ENCODE data around the gene PLOD2.

PLOD2 gene

DNA sequence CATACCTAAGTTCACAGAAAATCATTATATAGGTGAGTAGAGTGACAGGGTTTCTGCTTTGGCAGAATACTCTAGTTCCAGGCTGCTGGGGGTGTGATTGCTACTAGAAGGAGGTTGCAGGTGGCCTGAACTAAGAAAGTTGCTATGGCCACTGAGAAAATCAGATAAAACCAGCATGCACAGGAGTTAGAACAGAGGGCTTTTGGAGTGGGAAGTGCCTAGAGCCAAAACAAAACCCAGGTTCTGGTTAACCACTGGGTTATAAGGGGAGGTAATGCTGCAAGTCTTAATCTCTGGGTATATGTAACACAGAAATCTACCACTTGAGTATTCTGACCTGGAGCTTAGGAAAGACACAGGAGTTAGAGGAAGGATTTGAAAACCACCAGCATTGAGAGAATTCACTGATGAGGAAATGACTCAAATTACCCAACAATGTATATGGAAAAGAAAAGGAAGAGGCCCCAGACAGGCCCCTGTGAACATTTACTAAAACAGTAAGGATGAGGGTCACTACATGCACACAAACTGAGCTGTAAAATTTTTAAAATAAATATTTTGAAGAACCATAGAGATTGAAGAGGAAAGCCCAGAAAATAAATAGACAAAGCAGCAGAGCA lies 60.0 kb downstream of the PLOD2 start:
- DNase-seq (ENCODE audit: low read depth in 3 of 3) = no peak

DNA sequence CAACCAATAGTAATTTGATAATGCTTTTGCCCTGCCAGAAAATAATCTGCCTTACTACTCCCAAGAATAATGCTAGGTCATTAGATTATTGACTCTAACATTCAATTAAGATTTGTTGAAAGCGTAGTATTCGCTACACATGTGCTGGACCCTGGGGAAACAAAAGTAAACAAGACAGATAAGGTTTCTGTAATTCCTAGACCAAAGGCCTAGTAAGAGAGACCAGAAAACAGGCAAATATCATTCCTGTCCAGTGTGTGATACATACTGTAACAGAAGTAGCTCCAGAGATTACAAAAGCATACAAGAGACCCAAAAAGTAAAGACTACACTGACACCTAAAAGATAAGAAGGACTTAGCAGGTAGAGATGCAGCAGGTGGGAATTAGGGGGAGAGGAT lies 60.8 kb downstream of the PLOD2 start:
- no peak for DNase-seq (ENCODE audit: low read depth in 3 of 3)

DNA sequence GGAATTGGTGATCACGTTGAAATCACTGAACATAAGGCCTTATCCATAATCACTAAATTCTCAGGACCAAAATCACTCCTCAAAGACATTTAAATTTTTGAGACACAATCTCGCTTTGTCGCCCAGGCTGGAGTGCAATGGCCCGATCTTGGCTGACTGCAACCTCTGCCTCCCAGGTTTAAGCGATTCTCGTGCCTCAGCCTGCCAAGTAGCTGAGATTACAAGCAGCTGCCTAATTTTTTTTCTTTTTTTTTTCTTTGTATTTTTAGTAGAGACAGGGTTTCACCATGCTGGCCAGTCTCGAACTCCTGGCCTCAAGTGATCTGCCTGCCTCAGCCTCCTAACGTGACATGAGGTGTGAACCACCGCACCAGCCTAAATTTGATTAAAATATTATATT lies 61.7 kb downstream of the PLOD2 start:
- no peak for DNase-seq (ENCODE audit: low read depth in 3 of 3)

DNA sequence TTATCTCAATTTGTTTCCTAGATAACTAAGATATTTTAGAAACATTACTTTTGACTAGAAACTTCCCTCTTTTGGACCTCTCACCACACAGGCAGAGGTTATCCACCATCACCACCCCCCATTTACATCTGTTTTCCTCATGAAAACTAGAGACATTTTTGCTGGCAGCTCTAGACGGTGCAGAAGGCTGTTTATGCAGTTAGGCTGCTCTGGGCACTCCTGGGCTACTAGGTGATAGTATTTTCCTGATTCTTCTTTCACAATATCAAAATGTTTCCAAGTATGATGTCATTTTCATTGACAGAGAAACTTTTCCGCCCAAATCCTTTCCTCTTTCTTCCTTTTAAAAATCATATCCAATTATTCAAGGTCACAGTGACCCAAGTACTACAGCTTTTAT lies 67.1 kb downstream of the PLOD2 start:
- DNase-seq (ENCODE audit: low read depth in 3 of 3) = no peak

DNA sequence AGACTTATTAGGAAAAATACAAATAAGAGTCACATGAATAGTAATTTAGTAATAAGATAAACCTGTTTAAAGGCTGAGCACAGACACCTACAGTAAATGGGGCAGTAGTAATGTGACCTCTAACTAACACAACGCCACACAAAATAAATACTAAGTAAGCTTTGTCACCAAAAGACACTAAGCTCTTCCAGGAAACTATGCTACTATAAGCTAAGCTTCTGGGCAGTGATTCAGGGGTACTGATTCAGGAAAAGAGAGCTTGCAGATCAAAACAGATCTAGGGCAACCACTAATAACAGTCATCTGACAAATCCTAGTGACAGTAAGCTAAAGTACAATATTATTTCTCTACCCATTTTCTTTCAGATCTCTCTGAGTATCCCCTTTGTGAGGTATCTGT lies 68.8 kb downstream of the PLOD2 start:
- DNase-seq (ENCODE audit: low read depth in 3 of 3) = no peak

DNA sequence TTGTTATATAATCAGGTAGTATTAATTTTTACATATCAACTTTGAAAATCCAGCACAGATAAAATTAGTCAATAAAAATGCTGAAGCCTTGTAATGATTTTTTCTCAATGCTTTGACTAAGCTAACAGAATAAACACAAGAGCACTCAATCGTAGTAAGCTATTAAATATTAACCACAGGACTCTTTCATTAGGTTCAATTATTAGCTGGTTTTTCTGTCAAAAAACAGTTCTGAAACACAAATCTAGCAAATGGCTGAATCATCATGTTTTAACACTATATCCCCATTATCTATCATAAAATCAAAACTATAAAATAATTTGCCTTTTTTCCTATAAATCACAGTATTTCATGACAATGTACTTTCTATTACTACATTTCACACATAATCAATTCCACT lies 69.6 kb downstream of the PLOD2 start:
- no peak for DNase-seq (ENCODE audit: low read depth in 3 of 3)

DNA sequence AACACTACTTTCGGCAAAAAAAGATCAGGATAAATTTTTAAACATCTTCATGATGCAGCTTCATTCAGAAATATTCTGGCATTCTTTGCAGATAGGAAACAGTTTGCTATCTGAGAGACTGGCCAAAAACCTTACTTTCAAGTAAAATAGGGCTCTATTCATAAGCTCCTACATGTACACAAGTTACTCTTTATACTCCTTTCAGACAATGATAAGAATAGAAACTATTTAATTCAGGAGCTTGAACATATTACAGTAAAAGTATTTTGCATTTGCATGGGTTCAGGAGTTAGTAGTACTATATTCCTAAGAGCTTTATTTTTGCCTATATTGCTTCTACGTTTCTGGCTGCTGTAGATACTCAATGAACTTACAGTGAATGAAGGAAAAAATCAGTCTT lies 70.5 kb downstream of the PLOD2 start:
- no peak for DNase-seq (ENCODE audit: low read depth in 3 of 3)

DNA sequence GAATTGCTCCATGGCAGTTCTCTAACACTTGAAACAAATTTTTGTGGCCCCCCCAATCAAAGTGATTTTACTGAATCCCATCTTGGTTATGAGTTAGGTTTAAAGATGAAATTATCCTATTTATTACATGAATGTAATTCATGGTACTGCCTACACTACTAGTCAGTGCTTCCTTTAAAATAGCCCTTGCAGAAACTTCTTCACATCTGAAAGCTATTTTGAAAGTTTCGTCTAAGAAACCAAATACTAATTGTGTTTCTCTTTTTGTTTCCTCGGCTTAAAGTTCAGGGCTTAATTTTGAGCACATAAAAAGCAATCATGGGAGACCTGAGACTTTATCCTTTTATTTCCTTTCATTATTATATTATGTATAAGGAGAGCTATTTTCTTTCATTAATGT lies 72.1 kb downstream of the PLOD2 start:
- no peak for DNase-seq (ENCODE audit: low read depth in 3 of 3)

DNA sequence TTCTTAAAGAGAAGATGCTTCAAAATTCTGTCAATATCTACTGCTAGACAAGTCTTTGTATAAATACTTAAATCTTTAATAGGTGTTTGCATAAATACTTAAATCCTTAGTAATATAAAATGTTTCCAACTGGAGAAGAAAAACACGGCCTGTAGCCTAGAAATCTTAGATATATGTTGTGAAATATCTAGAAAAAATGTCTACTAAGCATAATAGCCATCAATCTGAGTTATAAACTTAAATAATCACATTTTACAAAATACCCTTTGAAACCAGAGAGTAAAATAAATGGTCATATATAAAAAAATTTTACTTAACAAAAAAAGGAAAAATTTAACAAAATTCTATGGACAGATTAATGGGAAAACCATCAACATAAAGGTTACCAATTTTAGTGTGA lies 73.9 kb downstream of the PLOD2 start:
- no peak for DNase-seq (ENCODE audit: low read depth in 3 of 3)

DNA sequence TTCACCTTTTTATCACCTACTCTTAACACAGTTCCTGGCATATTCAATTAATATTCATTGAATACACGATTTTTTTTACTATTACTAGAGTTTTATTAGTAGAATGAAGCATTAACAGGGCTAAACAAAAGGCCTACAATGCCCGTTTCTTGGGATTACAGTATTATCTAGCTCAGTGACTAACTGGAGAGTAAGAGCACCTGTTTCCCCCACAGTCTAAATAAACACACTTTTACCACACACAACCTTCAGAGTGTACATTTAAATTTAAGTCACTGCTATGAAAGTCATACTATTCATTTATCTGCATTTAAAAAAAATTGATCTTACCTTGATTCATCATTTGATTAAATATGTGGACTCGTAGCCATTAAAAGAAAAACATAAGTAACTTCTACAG lies 74.8 kb downstream of the PLOD2 start:
- no peak for DNase-seq (ENCODE audit: low read depth in 3 of 3)

DNA sequence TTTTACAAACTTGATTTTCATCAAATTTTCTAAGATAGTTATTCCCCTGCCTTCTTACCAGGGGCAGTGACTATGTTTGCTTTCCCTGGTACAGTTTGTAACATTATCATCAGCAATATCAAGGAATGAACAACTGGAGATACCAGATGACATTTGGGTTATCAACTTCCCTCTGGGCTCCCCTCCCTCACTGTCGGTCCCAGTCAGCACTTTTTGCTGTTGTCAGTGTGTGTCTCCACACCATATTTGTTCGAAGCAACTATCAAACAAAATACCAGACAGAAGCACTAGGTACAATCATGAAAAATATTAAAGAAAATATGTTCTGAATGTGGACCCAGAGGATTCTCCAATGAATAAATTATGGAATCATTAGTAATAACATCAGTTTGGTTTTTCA lies 75.3 kb downstream of the PLOD2 start:
- no peak for DNase-seq (ENCODE audit: low read depth in 3 of 3)

DNA sequence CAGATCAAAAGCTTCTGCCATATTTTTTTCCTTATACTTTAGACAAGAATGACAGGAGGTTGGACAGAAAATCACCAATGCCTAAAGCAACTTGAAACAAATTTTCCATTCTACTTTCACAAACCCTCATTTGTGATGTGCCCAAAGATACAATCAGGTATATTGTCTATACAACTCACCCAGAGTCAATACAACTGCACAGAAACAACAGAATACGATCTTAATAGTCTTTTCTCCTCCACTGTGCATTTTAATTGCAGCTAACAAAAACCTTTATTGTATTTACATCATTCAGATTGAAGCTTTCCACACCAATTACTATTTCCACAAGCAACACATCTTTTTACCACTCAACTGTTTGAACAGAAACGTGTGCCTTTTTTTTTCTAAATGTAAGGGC lies 80.4 kb downstream of the PLOD2 start:
- no peak for DNase-seq (ENCODE audit: low read depth in 3 of 3)

DNA sequence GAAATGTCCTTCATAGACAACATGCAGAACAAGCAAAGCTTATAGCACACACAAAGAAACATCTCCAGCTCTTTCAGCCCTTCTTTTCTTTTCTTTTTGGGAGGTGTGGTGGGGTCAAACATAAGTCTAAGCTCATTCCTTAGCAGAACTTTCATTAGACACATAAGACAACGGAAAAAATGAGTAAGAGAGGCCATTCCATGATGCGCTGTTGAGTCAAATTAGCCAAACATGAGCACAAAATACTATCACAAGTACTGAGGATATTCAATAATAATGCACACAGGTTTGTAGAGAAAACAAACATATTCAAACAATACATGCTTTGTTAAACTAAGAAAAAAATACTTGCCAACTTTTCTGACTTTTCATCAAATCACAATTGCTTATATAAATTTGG lies 83.0 kb downstream of the PLOD2 start:
- no peak for DNase-seq (ENCODE audit: low read depth in 3 of 3)

DNA sequence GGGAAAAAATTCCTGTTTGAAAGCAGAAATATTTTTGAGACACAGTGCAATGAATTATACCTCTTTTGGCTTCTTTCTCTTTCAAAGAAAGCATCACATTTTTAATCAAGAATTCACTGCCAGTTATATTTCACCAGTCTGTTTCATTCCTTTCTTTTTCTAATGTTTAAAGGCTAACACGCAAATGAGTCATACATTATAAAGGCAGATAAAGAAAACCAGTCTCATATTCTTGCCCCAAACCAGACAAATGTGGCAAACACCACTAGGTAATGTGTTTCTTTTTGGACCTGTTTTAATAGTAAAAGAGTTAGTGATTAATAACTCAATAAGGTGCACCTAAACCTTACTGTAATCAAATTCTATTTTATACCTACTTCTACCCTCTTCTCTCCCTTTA lies 83.8 kb downstream of the PLOD2 start:
- no peak for DNase-seq (ENCODE audit: low read depth in 3 of 3)

DNA sequence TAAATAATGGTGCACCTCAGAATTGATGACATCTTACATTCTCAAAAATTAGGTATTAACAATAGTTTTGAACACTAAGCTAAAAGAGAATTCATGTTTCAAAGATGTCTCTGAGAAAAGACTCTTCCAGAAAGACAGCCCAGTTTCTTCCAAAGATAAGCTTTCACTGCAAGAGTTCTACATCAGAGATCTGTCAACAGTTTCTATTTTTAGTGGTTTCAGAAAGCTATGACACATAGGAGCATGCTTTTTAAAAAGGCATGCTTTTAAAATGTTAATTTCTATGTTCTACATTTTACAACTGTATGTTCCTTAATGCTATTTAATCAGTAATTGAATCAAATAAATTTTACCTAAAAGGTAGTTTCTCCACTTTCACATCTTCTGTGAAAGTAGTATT lies 88.2 kb downstream of the PLOD2 start:
- no peak for DNase-seq (ENCODE audit: low read depth in 3 of 3)

DNA sequence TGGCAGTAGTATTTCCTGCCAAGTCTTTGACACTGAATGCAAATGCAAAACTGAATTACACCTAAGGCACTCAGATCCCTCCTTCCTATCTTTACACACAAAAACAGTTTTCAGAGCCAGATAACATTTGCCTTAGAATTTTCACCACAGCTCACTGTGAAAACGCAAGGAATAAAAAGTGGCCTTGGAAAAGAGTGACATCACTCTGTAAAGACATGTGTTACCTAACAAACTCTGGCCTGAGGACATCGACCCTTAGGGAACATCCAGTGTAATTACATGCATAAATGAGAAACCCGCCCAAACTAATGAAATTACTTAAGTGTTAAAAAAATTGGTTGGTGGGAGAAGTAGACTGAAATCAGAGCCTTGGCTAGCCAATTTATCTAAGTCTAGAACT lies 88.9 kb downstream of the PLOD2 start:
- DNase-seq (ENCODE audit: low read depth in 3 of 3) = no peak

DNA sequence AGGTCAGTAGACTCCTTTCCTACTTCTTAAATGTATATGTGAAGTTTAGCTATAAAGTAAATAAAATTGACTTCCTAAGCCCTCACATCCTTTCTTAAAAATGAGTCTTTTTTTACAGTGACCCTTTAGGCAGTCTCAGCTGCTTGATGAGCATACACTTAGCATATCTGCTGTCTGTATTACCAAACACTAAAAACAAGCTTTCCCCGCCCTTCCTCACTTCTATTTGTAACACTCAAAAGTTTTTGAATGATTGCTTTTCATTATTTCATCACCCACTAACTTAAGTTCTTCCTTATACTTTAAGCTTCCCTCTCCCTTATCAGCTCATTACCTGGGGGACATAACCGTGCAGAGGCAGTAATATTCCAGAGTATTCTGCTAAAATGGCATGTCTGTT lies 89.4 kb downstream of the PLOD2 start:
- DNase-seq (ENCODE audit: low read depth in 3 of 3) = no peak

DNA sequence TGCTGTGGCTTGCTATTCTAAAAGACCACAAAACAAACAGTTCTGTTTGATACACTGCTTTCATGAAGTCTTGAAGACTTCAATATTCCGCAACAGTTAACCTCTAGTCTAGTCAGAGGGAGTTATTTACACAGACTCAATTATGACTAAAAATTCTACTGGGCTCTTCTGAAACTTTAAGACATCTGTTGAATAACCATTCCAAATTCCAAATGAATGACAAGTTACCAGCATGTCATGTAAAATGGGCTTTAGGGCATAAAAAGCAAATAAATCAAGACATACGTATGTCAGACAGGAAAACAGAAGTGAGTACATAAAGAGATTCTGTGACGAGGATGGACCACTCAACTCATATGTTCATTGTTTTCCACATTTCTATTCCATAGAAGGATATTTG lies 93.9 kb downstream of the PLOD2 start:
- no peak for DNase-seq (ENCODE audit: low read depth in 3 of 3)

DNA sequence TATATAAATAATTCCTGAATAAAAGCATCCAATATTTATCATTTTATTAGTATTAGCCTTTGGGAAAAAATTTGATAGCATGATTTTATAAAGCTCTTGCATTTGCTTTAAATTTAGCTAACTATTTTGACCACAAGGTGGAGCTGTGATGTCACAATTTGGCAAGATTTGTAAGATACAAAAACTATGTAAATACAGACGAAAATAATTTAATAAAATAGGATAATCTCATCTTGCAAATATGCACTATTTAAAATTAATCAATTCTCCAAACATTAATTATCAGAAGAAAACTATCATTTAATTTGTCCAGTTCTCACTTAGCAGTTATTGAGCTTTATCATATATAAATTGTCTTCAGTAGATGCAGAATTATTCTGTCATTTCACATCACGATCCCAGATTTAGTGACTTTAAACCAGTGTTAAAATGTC lies 95.4 kb downstream of the PLOD2 start:
- no peak for DNase-seq (ENCODE audit: low read depth in 3 of 3)

DNA sequence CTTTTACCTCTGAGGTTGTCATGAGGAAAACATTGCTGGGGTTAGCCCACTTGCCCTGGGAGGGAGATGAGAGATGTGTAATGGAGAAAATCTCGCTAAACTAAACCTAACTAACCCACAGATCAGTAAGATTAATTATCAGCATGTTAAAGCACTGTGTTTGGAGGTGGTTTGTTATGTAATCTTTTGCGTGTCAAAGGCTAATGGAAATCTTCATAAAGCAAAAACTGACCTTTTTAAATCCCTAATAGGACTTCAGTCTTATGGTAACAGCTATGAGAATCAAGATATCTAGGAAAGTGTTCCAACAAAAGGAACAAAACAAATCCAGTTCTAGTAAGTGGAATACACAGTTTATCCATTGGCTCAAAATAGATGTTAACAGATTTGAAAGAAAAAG lies 102.7 kb downstream of the PLOD2 start:
- DNase-seq (ENCODE audit: low read depth in 3 of 3) = no peak

DNA sequence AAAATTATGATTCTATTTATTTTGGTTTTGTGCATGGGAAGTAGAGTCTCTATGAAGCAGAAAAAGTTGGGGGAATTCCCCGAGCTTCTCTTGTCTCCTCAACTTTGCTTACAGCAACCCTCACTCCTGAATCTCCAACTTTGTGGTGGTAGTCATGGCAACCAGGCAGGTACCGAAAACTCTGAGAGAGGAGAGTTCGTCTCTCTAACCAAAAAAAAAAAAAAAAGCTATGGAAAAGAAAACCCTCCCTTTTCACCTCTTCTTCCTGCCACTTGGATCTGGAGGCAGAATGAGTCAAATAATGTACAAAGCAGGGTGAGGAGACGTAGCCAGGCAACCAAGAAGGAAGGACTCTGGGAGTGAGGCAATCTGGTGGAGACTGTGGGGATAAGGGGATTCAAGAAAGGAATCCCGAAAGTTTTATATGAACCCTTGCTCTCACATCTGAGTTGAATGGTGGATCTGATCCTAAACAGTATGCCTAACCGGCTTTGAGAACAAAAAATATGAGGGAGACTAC lies 108.1 kb downstream of the PLOD2 start:
- DNase-seq (ENCODE audit: low read depth in 3 of 3) = no peak

DNA sequence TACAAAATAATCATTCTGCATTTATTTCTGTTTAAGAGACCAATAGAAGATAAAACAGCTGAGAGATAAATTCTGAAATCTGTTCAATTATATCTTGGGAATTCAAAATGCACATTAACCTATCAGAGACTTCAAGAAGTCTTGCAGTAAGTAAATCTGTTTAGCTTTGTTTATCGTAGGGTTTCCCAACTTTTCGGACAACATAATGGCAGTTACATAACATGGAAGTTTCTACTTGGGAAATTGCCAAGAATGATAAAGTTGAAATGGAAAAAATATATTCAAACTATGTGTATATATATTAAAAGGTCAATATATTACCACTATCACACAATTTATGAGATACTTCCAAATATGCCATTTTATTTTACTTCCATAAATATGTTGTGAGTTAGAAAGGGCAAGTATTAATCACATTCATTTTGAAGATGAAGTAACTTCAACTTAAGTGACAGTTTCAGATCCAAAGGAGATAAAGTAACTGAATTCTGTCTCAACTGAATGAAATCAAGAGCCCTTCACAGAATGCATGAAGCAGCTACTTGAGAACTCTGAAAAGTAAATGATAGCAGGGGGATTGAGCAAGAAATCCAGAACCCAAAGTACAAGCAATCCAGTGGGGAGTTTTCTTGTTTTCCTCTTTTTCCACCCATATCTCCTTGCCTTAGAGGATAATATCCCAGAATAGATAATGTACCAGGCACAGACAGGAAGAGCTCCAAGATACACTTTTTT lies 108.8 kb downstream of the PLOD2 start:
- no peak for DNase-seq (ENCODE audit: low read depth in 3 of 3)

DNA sequence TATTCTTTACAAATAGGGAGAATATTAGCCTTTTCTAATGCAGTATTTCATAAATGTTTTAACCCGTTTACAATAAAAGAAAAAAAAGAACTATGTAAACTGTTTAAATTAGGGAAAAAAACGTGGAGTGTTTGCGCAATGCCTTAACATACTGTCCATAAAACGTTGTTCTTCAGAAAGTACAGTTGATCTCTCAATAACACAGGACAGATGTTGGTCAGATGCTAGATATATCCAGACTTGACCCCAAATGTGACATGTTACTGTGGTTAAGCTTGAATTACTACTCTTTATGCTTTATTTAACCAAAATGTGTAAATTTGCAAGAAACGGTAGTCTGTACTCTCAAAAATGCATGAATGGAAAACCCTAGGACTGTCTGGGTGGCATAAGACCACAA lies 110.3 kb downstream of the PLOD2 start:
- no peak for DNase-seq (ENCODE audit: low read depth in 3 of 3)

DNA sequence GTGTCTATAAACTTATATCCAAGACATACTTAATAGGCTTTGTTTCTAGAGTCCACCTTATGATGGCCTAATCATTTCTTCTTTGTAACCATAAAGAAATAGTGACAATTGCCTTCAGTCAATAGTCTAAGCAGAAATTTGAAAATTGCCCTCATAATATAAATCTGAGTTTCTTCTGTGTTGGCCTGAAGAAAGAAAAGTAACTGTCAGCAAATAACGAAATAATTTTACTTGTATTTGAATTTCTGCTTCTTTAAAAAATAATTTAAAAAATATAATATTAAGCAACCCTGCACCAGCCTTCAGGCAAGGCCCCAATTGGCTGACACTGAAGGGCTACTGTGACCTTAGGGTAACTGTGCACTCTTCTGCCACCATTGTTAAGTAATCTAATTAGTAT lies 113.5 kb downstream of the PLOD2 start:
- no peak for DNase-seq (ENCODE audit: low read depth in 3 of 3)
